ENCODE measurements around the gene PSMD11. TPM values are rescaled to one million over a fixed set of nuclear protein-coding genes. Genes with fewer than 3 reads are reported as not detected.

Gene PSMD11
- total RNA-seq, 2 experiments from 2014 or later = 81.0 to 137 TPM

- ChIA-PET POLR2A (no interaction called here), CTCF (ENCODE audit: unreplicated experiment) (no interaction called here)
- TF ChIP-seq CTCF (conservative IDR thresholded peaks at IDR 0.05; ENCODE audit: low read length) (no peak), EZH2phosphoT487 (IDR thresholded peaks at IDR 0.05; ENCODE audit: borderline replicate concordance, low read depth, low read length) (no peak)
- no TSS peak for BruUV-seq (replicated peaks)
- intact Hi-C loops (cut with micrococcal nuclease; ENCODE audit: unreplicated experiment) = no loop called here
- no peak for DNase-seq (ENCODE audit: low spot score)
- Histone ChIP-seq H3K4me2 (ENCODE audit: low read length) (no peak overlapping the region), H3K36me3 (ENCODE audit: insufficient read depth, low read length) (no peaks in the 10 kb centered on the region), H3K4me3 (ENCODE audit: low read depth, low read length, poor library complexity, severe bottlenecking) (no peak overlapping the region), H3K4me1 (ENCODE audit: insufficient read depth, low read length, poor library complexity, severe bottlenecking) (peaks cover 33% of the 10 kb centered on the region), H2AFZ (ENCODE audit: low read length) (no peak overlapping the region), H4K20me1 (ENCODE audit: insufficient read depth, low read length) (no peaks in the 10 kb centered on the region), H3K9me3 (ENCODE audit: low read length) (no peaks in the 10 kb centered on the region), H3K27ac (ENCODE audit: low read depth, low read length, poor library complexity, severe bottlenecking) (no peak overlapping the region), H3K9me2 (ENCODE audit: insufficient read depth, low read length) (no peaks in the 10 kb centered on the region), H3K79me2 (ENCODE audit: insufficient read depth, low read depth, low read length) (no peaks in the 10 kb centered on the region)
Measured at GRCh38 chr17:32527146-32527545, 82.8 kb downstream of the PSMD11 start.

GRCh38 chr17:32528825-32529224, 84.5 kb downstream of the PSMD11 start:
- Histone ChIP-seq H3K27ac (ENCODE audit: low read depth, low read length, poor library complexity, severe bottlenecking) (no peak overlapping the region), H3K4me2 (ENCODE audit: low read length) (no peak overlapping the region), H4K20me1 (ENCODE audit: insufficient read depth, low read length) (no peaks in the 10 kb centered on the region), H2AFZ (ENCODE audit: low read length) (no peak overlapping the region), H3K4me3 (ENCODE audit: low read depth, low read length, poor library complexity, severe bottlenecking) (no peak overlapping the region), H3K79me2 (ENCODE audit: insufficient read depth, low read depth, low read length) (no peaks in the 10 kb centered on the region), H3K9me2 (ENCODE audit: insufficient read depth, low read length) (no peaks in the 10 kb centered on the region), H3K4me1 (ENCODE audit: insufficient read depth, low read length, poor library complexity, severe bottlenecking) (peaks cover 16% of the 10 kb centered on the region), H3K9me3 (ENCODE audit: low read length) (no peaks in the 10 kb centered on the region), H3K36me3 (ENCODE audit: insufficient read depth, low read length) (no peaks in the 10 kb centered on the region)
- no peak for DNase-seq (ENCODE audit: low spot score)
- intact Hi-C loops (cut with micrococcal nuclease; ENCODE audit: unreplicated experiment) = no loop called here
- CTCF ChIA-PET (ENCODE audit: unreplicated experiment) = no interaction called here
- POLR2A ChIA-PET = no interaction called here
- TF ChIP-seq EZH2phosphoT487 (IDR thresholded peaks at IDR 0.05; ENCODE audit: borderline replicate concordance, low read depth, low read length) (no peak), CTCF (conservative IDR thresholded peaks at IDR 0.05; ENCODE audit: low read length) (no peak)
- no TSS peak for BruUV-seq (replicated peaks)

- intact Hi-C loops (cut with micrococcal nuclease; ENCODE audit: unreplicated experiment) = no loop called here
- CTCF ChIA-PET (ENCODE audit: unreplicated experiment) = no interaction called here
- TF ChIP-seq EZH2phosphoT487 (IDR thresholded peaks at IDR 0.05; ENCODE audit: borderline replicate concordance, low read depth, low read length) = no peak
- TF ChIP-seq CTCF (conservative IDR thresholded peaks at IDR 0.05; ENCODE audit: low read length) = no peak
Measured at GRCh38 chr17:32529604-32530003, 85.3 kb downstream of the PSMD11 start.

More at GRCh38 chr17:32529604-32530003, 85.3 kb downstream of the PSMD11 start:
- no TSS peak for BruUV-seq (replicated peaks)
- Histone ChIP-seq H2AFZ (ENCODE audit: low read length) (no peak overlapping the region), H3K36me3 (ENCODE audit: insufficient read depth, low read length) (no peaks in the 10 kb centered on the region), H3K4me3 (ENCODE audit: low read depth, low read length, poor library complexity, severe bottlenecking) (no peak overlapping the region), H3K79me2 (ENCODE audit: insufficient read depth, low read depth, low read length) (no peaks in the 10 kb centered on the region), H3K9me3 (ENCODE audit: low read length) (no peaks in the 10 kb centered on the region), H4K20me1 (ENCODE audit: insufficient read depth, low read length) (no peaks in the 10 kb centered on the region), H3K27ac (ENCODE audit: low read depth, low read length, poor library complexity, severe bottlenecking) (no peak overlapping the region), H3K4me1 (ENCODE audit: insufficient read depth, low read length, poor library complexity, severe bottlenecking) (peaks cover 8% of the 10 kb centered on the region), H3K4me2 (ENCODE audit: low read length) (no peak overlapping the region), H3K9me2 (ENCODE audit: insufficient read depth, low read length) (no peaks in the 10 kb centered on the region)
- no peak for DNase-seq (ENCODE audit: low spot score)
- POLR2A ChIA-PET = no interaction called here

Small RNA genes within 50 kb of the gene (small RNA-seq; reads per million reads assigned to genes)
- not detected for gene AC005899.2
- not detected for gene AC005899.6
- gene RF00019 = not detected

Other genes with a start within 250 kb of the PSMD11 start
- not detected in 2 replicates for gene RHBDL3, start 178.7 kb upstream of the PSMD11 start, total RNA-seq (2014; rRNA removed; shearing (Covaris generic))
- 0.15 TPM in 1 of 2 replicates, not detected in the other for gene RHBDL3, start 178.7 kb upstream of the PSMD11 start, total RNA-seq (2022)
- 70.9 and 106 TPM in 2 replicates for gene C17orf75, start 102.3 kb upstream of the PSMD11 start, total RNA-seq (2014; rRNA removed; shearing (Covaris generic))
- gene C17orf75, start 102.3 kb upstream of the PSMD11 start, total RNA-seq (2022) = 64.8 and 66.1 TPM in 2 replicates
- 121 and 157 TPM in 2 replicates for gene ZNF207, start 94.4 kb upstream of the PSMD11 start, total RNA-seq (2014; rRNA removed; shearing (Covaris generic))
- 284 and 309 TPM in 2 replicates for gene ZNF207, start 94.4 kb upstream of the PSMD11 start, total RNA-seq (2022)
- 0.51 and 1.3 TPM in 2 replicates for gene CDK5R1, start 42.5 kb downstream of the PSMD11 start, total RNA-seq (2014; rRNA removed; shearing (Covaris generic))
- gene CDK5R1, start 42.5 kb downstream of the PSMD11 start, total RNA-seq (2022) = 2.0 and 2.2 TPM in 2 replicates

Data from OCI-LY7 (cell line).